MG63 (cell line): Measurements from ENCODE around the gene CTSF. TPM values are rescaled to one million over a fixed set of nuclear protein-coding genes. Genes with fewer than 3 reads are reported as not detected.

ENCODE experiments used
- DNase-seq: peaks from one replicate; pipeline ENCODE4 v3.0.0-alpha.2; 2020
- H3K27me3 ChIP-seq: fragments of 250-450 bp; sonication (Bioruptor Pico); 2 replicates; pipeline ENCODE4 v1.5.1; 2020; ENCODE audit warnings: mild to moderate bottlenecking, moderate library complexity
- H3K36me3 ChIP-seq: fragments of 250-450 bp; sonication (Bioruptor Pico); 2 replicates; pipeline ENCODE4 v1.5.1; 2020; ENCODE audit warnings: mild to moderate bottlenecking, moderate library complexity
- H3K4me3 ChIP-seq: fragments of 250-450 bp; sonication (Bioruptor Pico); 2 replicates; pipeline ENCODE4 v1.5.1; 2020; ENCODE audit warnings: mild to moderate bottlenecking, moderate library complexity
- H3K9me3 ChIP-seq: fragments of 250-450 bp; sonication (Bioruptor Pico); 2 replicates; pipeline ENCODE4 v1.5.1; 2020; ENCODE audit warnings: mild to moderate bottlenecking, moderate library complexity
- total RNA-seq: library from RNA; depleted of rRNA; stranded (reverse); fragments of >200 nt; shearing (Covaris generic); gene quantifications from 2 replicates; pipeline ENCODE4 v1.2.3, GENCODE V29; 2014; ENCODE audit warnings: low replicate concordance

CTSF gene
- total RNA-seq, 1 experiment from 2014 or later: 17.7 TPM

DNA sequence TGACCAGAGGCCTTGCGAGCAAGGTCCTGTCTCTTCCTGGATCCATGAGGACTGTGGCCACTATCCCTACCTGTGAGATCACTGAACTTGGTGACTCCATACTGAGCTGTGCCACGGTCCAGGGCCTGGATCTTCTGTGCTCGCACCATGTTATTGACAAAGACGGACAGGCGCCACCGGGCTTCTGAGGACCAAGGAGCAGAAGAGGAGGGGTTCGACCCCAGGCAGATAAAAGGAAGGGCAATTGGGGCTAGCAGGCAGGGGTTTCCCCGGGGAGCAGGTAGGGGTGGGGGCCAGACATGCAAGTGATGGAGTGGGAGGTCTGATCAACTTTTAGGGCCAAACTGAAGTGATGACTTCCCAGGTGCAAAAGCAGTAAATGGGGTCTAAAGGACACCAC, 2.2 kb downstream of the CTSF start:
- no peak for DNase-seq
- H3K4me3 ChIP-seq: no peak overlapping the region
- H3K36me3 ChIP-seq: no peaks in the 10 kb centered on the region

DNA sequence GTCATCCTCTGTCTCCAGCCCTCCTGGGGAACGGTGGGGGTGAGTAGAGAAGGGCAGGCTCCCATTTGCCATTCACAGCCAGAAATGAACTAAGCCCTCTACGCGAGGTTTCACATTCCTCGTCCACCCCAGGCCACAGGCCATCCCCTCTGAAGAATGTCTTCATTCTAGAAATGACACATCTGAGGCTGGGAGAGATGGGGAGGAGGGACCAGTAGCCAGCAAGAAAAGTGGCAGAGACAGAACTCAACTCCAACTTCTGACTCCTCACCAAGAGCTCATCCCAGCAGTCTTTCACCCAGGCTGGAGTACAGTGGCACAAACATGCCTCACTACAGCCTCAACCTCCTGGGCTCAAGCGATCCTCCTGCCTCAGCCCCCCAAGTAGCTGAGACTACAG, 3.4 kb downstream of the CTSF start:
- H3K4me3 ChIP-seq: no peak overlapping the region
- no peaks in the 10 kb centered on the region for H3K9me3 ChIP-seq
- H3K36me3 ChIP-seq: no peaks in the 10 kb centered on the region
- DNase-seq: no peak
- H3K27me3 ChIP-seq: no peaks in the 10 kb centered on the region

More for the DNA sequence above, 2.2 kb downstream of the CTSF start:
- no peaks in the 10 kb centered on the region for H3K27me3 ChIP-seq
- no peaks in the 10 kb centered on the region for H3K9me3 ChIP-seq

DNA sequence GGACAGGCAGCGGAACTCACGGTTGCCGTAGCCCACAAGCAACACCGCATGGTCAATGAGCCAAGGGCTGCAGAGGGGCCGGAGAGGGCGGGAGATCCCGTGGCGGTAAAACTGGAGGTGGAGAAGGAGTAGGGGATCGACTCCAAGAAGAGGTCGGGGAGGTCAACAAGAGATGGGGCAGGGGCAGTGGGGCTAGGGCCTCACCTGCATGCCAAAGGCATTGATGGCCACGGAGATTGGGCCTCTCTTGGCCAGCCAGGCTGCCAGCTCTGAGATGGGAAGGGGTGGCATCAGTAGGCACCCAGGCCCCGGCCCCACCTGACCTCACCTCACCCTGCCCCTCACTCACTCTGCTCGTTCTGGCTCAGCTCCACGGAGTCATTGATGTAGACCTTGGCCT, 3.9 kb downstream of the CTSF start:
- Histone ChIP-seq H3K4me3 (no peak overlapping the region), H3K9me3 (no peaks in the 10 kb centered on the region), H3K27me3 (no peaks in the 10 kb centered on the region), H3K36me3 (no peaks in the 10 kb centered on the region)
- no peak for DNase-seq

DNA sequence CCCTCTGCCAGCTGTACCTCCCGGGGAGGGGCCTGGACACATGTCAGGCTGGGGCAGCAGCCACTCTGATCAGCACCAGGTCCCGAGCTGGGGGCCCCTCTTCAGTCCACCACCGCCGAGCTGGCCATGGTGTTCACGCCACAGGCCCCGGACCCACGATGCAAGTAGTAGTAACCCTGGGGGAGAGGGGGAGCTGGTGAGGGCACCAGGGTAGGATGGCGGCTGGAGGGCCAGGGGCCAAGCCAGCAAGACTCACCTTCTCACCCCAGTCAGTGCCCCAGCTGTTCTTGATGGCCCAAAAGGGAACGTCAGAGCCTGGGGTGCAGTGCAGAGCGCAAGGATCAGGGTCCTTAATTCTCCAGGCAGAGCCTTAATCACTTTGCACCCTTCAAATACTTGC, 4.6 kb downstream of the CTSF start:
- Histone ChIP-seq H3K36me3 (no peaks in the 10 kb centered on the region), H3K4me3 (no peak overlapping the region), H3K27me3 (no peaks in the 10 kb centered on the region), H3K9me3 (no peaks in the 10 kb centered on the region)
- no peak for DNase-seq

DNA sequence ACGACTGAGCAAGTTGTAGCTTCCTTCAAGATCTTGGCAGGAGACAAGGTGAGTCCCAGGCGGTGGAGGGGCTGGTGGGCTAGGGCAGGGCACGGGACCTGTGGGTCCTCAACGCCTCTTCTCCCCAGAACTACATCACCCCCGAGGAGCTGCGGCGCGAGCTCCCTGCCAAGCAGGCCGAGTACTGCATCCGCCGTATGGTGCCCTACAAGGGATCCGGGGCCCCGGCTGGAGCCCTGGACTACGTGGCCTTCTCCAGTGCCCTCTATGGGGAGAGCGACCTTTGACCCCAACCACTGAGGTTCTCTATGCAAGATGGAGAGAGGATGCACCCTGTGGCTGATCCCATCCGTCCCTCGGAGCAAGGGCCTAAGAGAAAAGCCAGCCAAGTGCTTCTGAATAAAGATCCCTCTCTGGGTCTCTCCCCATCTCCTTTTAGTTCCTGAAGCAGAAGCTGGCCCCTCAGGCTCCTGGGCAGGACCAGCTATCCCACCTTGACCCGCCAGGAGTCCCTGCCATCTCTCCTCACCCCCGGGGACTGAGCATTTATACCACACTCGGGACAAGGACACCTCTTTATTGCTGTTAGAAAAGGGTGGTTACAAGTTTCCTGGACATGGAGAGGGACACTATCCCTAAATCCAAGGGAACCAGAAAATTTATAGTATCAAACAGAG, 5.4 kb downstream of the CTSF start:
- no peaks in the 10 kb centered on the region for H3K9me3 ChIP-seq
- H3K4me3 ChIP-seq: no peak overlapping the region
- H3K27me3 ChIP-seq: no peaks in the 10 kb centered on the region
- H3K36me3 ChIP-seq: no peaks in the 10 kb centered on the region
- DNase-seq: no peak

DNA sequence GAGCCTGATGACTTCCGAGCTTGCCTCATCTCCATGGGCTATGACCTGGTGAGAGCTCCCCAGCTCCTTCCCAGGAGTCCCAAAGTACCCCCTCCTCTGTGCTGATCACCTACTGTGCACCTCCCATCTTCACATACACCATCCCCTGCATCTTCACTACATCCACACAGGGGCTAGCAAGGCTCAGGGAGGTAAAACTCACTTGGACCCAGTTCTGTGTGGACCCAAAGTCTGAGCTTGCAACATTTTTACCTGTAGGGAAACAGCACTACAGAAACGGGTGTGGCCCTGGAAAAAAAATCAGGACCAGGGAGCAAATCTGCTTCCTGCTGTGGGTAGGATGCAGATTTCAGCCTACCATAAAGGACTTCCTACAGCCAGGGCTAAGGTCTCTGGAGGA, 6.1 kb downstream of the CTSF start:
- no peaks in the 10 kb centered on the region for H3K9me3 ChIP-seq
- H3K36me3 ChIP-seq: no peaks in the 10 kb centered on the region
- no peak for DNase-seq
- H3K27me3 ChIP-seq: no peaks in the 10 kb centered on the region
- no peak overlapping the region for H3K4me3 ChIP-seq

DNA sequence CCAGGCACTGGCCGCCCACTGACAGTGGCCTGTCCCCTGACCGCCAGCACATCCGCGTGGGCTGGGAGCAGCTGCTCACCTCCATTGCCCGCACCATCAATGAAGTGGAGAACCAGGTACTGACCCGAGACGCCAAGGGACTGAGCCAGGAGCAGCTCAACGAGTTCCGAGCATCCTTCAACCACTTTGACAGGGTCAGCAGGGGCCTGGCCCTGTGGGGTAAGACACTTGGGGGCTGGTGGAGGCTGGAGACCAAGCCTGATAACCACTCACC, 6.5 kb downstream of the CTSF start:
- no peak overlapping the region for H3K4me3 ChIP-seq
- DNase-seq: no peak
- no peaks in the 10 kb centered on the region for H3K9me3 ChIP-seq
- no peaks in the 10 kb centered on the region for H3K27me3 ChIP-seq
- H3K36me3 ChIP-seq: no peaks in the 10 kb centered on the region

DNA sequence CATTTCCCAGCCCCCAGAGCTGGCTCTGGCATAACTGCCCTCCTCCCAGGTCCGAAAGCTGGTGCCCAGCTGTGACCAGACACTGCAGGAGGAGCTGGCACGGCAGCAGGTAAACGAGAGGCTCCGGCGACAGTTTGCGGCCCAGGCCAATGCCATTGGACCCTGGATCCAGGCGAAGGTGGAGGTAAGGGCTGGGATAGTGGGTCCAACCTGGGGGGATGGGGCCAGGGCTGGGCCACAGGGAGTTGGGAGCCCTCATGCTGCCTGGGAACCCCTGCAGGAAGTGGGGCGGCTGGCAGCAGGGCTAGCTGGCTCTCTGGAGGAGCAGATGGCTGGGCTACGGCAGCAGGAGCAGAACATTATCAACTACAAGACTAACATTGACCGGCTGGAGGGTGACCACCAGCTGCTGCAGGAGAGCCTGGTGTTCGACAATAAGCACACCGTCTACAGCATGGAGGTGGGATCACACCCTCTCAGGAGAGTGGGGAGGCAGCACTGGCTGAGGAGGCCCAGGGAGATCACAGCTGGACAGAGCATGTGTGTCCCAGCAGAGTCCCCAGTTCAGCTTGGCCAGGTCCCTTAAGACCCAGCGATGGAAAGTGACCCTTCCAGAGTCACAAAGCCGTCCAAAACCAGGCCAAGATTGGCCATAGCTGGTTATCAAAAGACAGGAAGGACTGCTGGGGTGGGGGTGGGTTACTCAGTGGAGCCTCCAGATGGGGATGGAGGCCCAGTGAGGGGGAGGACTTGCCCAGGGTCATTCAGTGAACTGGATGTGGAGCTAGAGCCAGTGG, 7.0 kb downstream of the CTSF start:
- Histone ChIP-seq H3K36me3 (no peaks in the 10 kb centered on the region), H3K4me3 (no peak overlapping the region), H3K27me3 (no peaks in the 10 kb centered on the region), H3K9me3 (no peaks in the 10 kb centered on the region)
- no peak for DNase-seq

DNA sequence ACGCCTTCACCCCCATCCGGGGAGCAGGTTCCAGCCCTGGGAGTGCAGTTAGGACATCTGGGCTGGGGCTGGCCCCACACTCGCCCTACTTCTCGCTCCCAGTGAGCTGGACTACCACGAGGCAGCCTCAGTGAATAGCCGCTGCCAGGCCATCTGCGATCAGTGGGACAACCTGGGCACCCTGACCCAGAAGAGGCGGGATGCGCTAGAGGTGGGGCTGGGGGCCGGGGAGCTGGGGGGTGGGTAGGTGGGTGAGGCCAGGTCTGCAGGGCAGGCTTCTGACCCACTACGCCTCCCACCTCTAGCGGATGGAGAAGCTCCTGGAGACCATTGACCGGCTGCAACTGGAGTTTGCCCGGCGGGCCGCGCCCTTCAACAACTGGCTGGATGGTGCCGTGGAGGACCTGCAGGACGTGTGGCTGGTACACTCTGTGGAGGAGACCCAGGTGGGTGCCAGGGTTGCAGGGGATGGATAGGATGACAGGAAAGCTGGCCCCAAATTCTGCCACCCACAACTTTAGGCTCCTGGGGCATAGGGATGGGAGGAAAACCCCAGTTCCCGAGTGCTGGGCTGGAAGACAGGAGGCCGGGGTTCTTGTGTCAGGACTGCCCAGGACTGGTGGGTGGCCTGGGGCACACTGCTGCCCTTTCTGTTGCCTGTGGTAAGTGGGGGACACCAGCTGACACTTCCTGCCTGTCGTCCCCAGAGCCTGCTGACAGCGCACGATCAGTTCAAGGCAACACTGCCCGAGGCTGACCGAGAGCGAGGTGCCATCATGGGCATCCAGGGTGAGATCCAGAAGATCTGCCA, 8.3 kb downstream of the CTSF start:
- no peak for DNase-seq
- H3K36me3 ChIP-seq: no peaks in the 10 kb centered on the region
- H3K9me3 ChIP-seq: no peaks in the 10 kb centered on the region
- no peak overlapping the region for H3K4me3 ChIP-seq
- H3K27me3 ChIP-seq: no peaks in the 10 kb centered on the region

DNA sequence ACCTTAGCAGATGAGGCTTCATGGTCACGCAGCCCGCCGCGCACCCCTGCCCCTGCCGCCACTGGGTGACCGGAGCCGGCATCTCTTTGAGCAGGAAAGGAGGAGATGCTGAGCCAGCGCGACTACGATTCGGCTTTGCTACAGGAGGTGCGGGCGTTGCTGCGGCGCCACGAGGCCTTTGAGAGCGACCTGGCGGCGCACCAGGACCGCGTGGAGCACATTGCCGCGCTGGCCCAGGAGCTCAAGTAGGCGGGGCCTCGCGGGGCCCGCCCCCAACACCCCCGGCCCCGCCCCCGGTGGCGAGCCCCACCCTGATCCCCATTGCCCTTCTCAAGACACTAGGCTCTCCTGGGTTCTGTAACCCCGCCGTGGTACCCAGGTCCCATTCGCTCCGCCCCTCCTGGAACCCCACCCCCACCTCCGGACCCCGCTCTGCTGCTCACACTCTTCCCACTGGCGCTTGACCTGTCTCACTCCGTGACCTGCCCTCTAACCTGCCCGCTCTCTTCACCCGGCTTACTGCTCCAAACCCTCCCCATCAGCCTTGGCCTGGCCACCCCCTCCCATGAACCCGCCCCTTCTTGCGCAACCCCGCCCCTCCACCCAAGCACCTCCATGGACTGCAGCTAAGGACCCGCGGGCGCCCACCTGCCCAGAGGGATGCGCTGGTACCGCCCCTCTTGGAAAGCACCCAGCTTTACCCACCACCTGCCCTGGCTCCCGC, 9.1 kb downstream of the CTSF start:
- no peak overlapping the region for H3K4me3 ChIP-seq
- H3K9me3 ChIP-seq: no peaks in the 10 kb centered on the region
- H3K36me3 ChIP-seq: no peaks in the 10 kb centered on the region
- H3K27me3 ChIP-seq: no peaks in the 10 kb centered on the region
- DNase-seq: no peak

DNA sequence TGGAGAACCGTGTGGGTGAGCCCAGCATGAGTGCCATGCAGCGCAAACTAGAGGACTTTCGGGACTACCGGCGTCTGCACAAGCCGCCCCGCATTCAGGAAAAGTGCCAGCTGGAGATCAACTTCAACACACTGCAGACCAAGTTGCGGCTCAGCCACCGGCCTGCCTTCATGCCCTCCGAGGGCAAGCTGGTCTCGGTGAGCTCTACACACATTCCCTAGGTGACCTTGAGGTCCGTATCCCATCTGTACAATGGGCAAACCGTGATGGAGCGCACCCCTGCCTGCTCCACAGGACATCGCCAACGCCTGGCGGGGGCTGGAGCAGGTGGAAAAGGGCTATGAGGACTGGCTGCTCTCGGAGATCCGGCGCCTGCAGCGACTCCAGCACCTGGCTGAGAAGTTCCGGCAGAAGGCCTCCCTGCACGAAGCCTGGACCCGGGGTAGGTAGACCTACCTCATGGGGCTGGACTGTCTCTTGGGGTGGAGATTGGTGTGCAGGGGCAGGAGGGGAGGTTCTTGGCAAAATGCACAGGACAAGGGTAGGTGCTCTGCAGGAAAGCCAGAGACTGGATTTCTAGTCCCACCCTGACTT, 10.6 kb downstream of the CTSF start:
- Histone ChIP-seq H3K27me3 (no peaks in the 10 kb centered on the region), H3K9me3 (no peaks in the 10 kb centered on the region), H3K4me3 (no peak overlapping the region), H3K36me3 (no peaks in the 10 kb centered on the region)
- no peak for DNase-seq

DNA sequence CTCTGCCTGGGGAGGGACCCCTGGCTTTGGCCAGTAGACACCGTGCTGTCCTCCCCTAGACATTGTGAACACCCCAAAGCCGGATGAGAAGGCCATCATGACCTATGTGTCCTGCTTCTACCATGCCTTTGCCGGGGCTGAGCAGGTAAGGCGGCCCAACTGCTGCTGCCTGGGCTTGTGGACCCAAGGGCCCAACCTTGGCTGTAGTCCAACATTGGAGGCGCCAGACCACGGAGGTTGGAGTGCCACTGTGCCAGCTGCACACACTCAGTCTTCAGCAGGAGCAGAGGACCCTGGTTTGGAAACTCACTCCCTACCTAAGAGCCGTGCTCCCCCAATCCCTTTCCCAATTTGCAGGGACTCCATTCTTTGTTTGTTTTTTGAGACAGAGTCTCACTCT, 12.3 kb downstream of the CTSF start:
- Histone ChIP-seq H3K9me3 (no peaks in the 10 kb centered on the region), H3K27me3 (no peaks in the 10 kb centered on the region), H3K4me3 (no peak overlapping the region), H3K36me3 (no peaks in the 10 kb centered on the region)
- DNase-seq: no peak

DNA sequence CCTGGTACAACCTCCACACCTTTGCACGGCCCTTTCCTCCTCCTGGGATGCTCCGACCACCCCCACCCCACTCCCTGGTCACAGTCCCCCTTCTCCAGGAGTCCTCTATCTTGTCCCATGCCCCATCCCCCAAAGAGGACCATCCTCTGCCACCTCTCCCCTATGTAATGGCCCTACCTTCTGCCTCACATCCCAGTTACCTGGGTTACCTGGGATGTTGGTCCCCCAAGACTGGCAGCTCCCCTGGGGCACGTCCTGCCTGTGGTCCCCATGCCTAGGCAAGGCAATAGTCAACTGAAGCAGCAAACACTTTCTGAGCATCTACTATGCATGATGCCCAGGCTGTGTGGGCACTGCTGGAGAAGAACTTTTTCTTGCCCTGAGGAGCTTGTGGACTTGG, 13.0 kb downstream of the CTSF start:
- Histone ChIP-seq H3K9me3 (no peaks in the 10 kb centered on the region), H3K36me3 (no peaks in the 10 kb centered on the region), H3K4me3 (no peak overlapping the region), H3K27me3 (no peaks in the 10 kb centered on the region)
- no peak for DNase-seq

DNA sequence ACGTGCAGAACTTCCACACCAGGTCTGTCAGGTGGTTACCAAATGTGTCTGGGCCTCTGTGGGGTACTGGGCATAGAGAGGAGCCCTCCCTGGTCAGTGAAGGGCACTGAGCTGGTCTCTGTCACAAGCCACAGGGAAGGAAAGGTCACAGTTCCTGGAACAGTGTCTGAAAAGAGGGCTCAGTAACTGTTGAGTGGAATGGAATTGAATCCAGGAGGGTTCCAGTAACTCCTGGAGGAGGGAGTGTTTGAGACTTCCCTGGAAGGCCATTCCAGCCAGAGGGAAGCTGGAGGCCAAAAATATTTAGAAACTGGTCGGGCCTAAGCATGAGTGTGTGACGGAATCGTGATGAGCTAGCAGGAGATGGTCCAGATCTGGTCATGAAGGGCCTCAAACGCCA, 13.8 kb downstream of the CTSF start:
- Histone ChIP-seq H3K4me3 (no peak overlapping the region), H3K36me3 (no peaks in the 10 kb centered on the region), H3K27me3 (no peaks in the 10 kb centered on the region), H3K9me3 (no peaks in the 10 kb centered on the region)
- DNase-seq: no peak

DNA sequence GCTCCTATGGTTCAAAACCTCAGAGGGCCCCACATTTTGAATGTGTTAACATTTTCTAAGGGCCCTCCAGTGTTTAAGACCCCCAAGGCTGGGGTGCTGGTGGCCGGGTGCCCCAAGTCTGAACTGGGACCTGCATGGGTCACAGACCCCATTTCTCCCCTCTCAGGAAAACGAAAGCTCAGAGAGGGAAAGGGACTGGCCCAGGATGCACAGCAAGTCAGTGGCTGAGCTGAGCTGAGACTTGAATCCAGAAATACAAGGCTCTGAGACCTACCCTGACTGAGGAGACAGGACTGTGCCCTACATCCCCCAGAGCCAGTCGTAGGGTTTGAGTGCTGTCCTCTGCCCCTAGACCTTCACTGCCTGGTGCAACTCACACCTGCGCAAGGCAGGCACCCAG, 17.5 kb downstream of the CTSF start:
- H3K9me3 ChIP-seq: no peaks in the 10 kb centered on the region
- H3K36me3 ChIP-seq: no peaks in the 10 kb centered on the region
- DNase-seq: no peak
- no peak overlapping the region for H3K4me3 ChIP-seq
- H3K27me3 ChIP-seq: no peaks in the 10 kb centered on the region

DNA sequence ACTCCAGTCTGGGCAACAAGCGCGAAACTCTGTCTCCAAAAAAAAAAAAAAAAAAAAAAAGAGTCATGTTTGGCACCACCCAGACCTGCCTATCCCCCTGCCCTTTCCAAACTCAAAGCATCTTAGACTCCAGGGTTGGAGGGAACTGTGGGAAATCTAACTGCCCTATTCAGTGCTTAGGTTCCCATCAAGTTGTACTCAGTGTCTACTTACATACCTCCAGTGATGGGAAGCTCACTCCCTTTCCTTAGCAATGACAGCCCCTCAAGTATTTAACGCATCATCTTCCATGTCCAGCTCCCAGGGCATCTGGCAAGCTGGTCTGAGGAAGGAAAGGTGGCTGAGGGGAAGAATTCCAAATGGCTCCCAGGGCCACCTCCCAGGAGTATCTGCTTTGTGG, 18.7 kb downstream of the CTSF start:
- no peaks in the 10 kb centered on the region for H3K36me3 ChIP-seq
- H3K27me3 ChIP-seq: no peaks in the 10 kb centered on the region
- DNase-seq: no peak

More for the DNA sequence above, 18.7 kb downstream of the CTSF start:
- Histone ChIP-seq H3K4me3 (no peak overlapping the region), H3K9me3 (no peaks in the 10 kb centered on the region)
